Activated CD4-positive, alpha-beta T cell treated with anti-CD3 and anti-CD28 coated beads for 4 hours (primary cell): ENCODE data around the gene SLC22A3.
"Not testable (repeated sequence)": the region's sequence is repeated elsewhere in the genome, so short reads cannot be mapped to it uniquely, and the experiment has no call there.

Experiments used
- DNase-seq, 2 donors: peaks; one replicate each; pipeline ENCODE4 v3.0.0-alpha.2; 2020

Gene SLC22A3

DNA sequence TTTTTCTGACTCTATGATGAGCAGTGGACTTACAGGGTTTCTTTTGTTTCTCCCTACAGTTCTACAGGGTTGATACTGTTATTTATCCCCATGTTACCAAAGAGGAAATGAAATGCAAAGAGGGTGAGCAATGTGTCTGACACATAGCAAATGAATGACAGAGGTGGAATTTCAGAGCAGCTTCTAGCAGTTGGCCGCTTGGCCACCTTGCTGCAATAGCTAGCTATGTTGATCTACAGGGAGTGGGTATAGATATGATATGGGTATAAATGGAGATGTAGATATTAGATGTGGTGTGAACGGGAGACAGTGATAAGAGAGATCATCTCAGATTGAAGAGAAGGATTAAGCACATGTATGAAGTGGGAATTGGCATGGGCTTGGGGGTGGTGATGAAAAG, 10.9 kb upstream of the SLC22A3 start:
- no peak for DNase-seq

DNA sequence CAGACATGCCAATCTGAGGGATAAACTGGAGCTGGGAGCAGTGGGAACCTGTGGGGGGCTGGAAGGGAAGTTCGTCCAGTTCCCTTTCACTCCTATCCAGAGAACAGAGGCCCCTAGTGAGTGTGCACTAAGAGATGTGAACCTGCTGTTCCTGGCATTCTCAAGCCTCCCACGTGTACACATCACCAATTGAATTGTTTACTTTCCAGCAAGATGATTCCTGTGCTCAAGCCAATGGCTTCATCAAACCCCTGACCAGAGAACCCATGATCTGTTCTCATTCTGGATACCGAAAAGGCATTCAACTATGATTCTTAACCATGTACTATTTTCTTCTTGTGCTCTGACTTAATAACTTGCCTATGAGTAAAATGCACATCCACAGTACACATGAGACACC, 10.2 kb upstream of the SLC22A3 start:
- DNase-seq = no peak

DNA sequence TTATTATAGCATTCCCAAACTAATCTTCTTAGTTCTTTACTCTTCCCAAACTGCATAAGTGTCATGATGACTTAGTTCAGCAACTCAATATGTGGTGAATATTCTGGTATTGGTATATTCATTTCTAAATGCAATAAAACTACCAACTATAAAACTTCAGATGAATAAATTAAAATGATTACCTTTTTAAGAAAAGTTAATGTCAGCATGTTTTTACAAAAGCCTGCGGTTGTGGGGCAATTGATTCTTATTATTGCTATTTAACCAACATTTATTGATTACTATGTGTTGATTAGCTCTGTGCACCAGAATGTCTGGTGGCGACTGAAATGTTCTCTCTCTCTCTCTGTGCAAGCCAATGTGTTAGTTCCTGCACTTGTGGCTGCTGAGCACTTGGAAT, 5.0 kb upstream of the SLC22A3 start:
- DNase-seq = no peak

DNA sequence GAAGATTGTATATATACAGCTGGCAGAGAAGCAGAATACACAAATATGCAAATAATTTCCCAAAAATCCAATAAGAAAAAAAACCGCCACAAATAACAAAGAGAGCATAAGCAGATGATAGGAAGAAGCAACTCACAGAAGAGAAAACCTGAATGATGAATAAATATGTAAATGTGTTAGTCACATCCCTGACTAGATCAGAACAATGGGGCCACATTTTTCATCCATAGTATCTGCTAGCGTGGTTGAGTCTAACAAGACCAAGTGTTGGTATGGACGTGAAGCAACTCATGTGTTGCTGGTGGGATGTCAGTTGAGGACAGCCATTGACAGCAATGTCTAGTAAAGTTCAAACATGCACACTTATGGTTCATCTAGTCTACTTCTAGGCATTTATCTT, 3.9 kb upstream of the SLC22A3 start:
- no peak for DNase-seq

DNA sequence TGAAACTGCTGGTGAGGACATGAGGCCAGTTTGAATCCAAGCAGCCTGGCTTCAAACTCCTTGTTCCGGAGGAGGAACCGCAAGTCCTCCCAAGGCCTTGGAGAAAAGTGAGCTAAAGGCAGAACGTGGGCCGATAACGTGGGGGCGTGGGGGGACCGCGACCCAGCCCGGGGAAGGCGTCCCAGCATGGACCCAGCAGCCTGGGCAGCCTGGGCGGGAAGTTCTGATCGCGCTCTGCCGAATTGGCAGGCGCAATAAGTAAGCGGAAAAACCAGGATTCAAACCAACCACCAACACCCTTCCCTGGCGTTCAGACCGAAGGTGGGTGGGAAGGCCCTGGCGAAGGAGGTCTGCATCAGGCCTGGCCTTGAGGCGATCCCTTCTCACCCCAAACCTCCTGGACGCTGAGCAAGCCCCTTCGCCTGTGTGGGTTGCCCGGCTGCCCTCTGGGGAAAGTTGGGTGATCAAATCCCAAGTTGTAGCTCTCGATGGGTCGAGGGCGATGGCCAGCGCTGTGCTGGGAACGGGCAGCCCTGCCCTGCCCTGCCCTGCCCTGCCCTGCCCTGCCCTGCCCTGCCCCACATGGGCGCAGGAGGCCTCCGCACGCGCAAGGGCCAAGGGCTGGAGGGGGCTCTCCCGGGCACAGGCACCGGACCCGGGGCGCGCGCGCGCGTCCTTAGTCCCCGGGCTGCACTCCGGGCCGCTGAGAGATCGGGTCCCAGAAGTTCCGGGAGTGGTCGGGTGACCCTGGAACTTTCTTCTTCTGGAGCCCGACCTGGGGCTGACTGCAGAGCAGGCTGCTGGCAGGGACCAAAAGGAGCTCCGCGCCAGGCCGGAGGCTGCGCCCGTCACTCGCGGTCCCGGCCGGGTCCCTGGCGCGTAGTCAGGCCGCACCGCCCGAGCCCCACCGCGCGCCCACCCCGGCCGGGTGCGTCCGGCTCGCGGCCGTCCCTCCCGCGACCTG, 637 bp upstream of the SLC22A3 start:
- DNase-seq = no peak

DNA sequence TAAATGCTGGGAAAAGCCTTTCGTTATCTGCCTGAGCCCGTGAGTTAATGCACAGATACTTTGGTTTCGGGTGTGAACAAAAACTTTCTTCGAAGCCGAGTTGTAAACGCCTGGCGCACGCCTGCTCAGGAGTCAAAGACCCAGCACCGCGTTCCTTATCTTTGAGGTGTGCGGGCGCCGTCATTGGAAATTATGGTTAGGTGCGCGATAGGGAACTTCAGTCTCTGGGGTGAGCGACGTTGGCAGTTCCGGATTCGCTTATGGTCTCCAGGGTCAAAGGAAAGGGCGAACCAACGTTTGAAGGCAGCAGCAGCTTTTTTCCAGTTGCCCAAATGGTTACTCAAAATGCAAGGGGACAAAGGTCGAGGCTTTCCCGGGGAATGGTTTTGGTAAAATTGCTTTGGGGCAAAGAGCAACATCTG, 853 bp downstream of the SLC22A3 start:
- no peak for DNase-seq

DNA sequence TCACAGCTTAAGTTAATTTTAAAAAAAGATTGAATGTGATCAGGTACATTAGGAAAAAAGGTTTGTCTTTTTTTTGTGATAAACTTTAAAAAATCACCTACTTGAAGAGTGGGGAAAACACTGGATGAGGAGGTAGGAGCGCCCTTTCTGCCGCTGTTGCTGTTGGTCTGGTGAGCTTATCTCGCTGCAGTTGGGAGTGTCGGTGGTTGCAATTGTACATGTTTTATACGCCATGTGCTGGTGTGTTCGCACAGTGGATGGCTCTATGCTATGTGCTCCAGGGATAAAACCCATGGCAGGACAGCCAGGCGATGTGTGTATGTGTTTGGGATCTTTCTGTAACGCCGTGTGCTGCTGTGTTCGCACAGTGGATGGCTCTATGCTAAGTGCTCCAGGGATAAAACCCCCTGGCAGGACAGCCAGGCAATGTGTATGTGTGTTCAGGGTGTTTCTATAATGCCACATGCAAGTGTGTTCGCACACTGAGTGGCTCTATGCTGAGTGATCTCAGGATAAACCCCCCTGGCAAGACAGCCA, 1.7 kb downstream of the SLC22A3 start:
- DNase-seq = no peak

DNA sequence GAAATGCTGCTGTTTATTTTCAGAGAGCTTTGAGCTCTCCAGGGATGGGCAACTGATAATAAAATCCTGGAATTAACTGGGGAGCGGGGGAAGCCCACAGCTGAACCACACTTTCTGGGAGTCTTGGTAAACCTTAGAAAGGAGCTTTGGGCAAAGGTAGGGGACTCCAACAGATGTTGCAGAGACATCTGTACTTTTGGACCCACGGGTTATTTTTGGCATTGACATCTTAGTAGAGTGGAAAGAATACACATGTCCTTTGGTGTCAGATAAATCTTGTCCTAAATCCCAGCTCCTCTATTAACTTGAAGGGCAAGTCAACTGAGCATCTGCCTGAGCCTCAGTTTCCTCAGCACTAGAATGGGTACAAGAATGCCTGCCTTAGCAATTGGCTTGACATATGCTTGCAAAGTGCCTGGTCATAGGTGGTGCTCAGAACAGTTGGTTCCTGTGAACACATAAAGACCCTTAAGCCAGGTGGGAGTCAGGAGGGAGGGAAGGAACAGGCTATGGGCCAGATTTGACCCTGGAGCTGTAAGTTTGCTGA, 5.8 kb downstream of the SLC22A3 start:
- no peak for DNase-seq

DNA sequence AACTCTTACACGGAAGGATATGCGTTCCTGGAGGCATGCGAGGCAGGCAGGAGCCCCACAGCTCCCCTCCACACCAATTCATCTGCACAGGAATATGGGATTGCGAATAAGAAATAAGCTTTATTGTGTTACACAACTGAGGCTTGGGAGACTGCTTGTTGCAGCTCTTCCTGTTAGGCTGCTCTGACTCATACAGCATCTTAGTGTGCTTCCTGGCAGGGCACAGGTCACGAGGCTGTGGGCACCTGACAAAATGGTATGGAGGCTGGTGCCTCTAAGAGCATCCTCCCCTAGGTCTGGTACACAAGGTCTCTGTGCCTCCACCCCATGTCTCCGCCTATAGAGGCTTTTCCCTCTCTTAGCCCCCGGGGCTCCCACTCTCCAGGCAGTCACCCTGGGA, 6.8 kb downstream of the SLC22A3 start:
- no peak for DNase-seq

DNA sequence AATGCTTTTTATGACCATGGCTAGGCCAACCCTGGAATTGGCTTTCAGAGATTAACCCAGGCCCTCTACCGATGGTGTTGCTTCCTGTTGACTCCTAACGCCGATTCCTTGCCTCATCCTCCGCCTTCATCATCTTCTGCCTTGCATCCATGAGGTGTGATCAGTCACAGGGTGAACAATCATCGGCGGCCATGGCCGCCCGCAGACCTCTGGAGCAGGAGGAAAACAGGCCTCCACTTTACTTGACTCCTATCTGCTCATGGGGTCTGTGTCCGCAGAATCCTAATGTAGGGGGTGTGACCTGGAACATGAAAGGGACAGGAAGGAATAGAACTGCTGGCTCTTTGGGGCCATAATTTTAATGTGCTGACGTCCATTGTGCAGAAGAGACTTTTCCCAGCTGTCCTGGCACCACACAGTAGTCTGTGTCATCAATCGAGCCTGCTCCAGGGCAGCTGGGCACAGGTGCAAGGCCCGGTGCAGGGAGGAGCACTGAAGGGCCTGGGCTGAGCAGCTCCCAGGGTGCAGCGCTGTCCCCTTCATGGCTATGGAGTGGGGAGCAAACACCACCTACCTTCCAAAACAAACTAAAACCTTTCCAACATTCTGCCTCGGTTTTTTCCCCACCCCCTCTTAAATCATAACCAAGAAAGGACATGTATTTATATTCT, 8.0 kb downstream of the SLC22A3 start:
- DNase-seq = no peak

DNA sequence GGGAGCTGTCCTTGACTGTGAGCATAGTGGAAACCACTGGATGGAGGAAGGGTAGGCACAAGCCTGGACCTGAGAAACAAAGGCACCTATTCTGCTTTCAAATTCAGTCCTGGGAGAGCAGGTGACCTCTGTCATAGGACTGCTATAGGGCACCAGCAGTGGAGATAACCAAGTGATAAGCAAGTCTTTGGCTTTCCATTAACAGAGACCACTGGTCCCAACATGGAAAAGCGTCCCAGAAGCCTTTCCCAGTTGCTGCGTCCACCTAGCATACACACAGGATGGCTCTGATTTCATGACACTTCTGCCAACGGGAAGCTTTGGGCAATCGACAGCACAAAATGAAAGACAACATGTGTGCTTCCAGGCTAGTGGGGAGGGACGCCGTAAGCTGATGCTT, 8.9 kb downstream of the SLC22A3 start:
- no peak for DNase-seq

DNA sequence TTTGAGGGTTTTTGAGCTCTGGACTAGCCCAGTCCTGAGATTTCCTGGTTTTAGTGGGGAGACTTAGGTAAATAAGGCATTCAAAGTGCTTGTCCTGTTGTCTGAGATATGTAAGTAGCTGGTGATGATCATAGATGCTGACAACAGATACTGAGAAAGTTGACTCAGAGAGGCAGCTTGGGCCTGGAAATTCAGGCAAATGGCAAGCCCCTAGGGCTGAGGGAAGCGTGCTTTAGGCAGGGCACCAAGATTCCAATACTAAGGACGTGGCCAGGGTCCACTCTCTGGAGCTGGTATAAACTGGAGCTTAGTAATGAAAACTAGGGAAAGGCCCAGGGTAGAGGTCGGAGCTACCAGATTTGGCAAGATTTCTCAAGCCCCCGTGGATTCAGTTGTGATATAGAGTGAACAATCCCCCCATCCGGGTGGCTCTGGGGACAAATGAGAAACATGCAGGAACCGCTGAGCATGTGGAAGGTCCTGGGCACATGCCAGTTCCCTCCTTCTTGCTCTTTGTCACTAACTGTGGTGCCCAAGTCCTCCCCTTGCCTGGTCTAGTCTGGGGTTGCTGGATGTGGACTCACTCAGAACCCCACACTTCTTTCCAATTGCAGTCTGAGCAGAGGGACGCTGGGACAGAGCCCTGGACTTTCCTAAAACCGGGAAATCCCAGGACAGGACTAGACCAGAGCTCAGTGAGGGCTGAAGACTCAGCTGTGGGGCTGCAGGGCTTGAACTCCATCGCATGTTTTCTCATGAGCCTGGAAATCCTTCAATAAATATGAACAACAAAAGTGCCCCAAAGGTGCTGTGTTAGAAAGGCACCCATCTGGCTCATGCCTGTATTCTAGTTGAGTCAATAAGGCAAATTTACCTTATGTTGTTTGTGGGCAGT, 10.3 kb downstream of the SLC22A3 start:
- DNase-seq = no peak

DNA sequence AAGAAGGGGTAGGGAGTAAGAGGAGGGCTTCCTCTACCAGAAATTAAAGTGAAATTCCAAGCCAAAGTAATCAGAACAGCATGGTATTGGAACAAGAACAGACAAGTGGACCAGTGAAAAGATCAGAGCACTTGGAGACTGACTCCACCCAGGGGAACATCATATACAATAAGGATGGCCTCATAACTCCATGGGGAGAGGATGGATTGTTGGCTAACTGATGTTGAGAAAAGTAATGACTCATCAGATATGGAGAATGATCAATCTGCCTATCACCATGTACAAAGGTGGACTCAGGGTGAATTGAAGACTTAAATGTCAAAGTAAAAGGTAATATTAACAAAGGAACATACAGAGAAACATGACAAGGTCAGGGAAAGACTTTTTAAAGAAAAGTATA, 12.8 kb downstream of the SLC22A3 start:
- DNase-seq = no peak

DNA sequence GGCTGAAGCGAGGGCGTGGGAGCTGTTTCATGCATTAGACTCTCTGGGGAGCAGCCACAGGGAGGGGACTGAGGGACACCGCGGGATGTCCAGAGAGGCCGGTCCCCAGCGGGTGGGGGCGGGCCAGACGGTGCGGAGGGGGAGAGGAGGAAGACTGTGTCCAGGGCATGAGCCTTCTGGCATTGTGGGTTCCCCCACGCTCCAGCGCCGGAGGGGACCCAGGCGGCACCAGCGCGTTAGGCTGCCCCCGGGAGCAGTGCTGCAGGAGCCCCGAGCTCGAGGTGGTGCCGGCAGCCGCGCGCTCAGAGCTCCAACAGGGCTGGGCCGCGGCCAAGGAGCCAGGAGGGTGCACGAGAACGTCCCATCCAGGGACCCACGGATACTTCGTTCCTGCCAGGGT, 14.4 kb downstream of the SLC22A3 start:
- DNase-seq = no peak

DNA sequence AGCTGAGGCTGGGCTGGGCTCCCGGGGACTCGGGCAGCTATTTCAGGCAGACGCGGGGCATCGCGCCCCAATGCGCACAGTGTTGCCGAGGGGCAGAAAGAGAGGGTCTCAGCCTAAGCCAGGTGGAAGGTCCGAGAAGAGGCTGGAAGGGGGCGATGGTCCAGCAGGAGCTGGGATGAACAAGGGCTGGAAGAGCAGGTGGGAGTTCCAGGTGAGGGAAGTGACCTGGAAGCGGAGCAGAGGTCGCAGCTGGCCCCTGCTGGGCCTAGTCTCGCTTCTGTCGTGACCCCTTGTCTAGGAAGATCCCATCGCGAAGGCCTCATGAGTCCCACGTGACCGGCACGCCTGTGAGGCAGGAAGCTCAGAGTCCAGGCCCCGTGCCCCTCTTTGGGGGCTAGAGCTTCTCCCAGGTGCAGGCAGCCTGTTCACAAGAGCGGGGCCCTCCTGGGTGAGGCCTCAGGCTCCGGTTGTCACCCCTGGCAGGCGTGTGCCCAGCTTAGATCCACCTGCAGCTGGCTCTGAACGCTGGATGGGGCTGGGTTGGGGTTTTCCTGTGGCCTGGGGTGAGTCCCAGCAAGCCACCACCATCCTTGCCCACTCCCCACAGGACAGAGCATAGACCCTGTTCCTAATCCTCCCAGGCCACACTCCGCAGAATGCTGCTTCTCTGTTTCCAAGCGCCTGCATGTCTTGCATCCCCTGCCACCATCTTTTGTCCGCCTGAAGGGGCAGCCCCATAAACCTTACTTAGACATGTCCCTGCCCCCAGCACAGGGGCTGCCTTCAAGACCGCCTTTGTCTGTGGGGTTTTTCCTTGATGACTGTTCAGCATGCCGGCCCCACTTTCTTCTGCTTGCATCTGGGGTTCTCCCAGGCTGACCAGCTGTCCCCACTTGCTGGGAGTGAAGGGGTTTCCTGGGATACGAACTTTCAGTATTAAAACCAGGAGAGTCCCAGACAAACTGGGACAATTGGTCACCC, 15.1 kb downstream of the SLC22A3 start:
- DNase-seq = no peak

DNA sequence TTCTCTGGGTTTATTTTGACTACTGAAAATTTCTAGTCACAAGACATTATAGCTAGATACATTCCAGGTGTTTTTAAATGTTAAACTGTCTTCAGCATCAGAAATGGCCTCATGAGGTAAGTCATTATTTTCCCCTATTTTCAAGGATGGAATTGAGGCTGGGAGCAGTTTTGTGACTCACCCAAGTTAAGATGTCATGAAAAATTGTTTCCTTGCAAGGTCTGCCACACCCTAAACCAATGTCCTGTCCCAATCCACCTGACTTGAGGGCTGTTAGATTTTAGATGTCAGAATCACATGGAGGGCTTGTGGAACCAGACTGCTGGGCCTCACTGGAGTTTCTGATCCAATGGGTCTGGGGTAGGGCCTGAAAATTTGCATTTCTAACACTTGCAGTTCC, 16.9 kb downstream of the SLC22A3 start:
- DNase-seq = no peak

DNA sequence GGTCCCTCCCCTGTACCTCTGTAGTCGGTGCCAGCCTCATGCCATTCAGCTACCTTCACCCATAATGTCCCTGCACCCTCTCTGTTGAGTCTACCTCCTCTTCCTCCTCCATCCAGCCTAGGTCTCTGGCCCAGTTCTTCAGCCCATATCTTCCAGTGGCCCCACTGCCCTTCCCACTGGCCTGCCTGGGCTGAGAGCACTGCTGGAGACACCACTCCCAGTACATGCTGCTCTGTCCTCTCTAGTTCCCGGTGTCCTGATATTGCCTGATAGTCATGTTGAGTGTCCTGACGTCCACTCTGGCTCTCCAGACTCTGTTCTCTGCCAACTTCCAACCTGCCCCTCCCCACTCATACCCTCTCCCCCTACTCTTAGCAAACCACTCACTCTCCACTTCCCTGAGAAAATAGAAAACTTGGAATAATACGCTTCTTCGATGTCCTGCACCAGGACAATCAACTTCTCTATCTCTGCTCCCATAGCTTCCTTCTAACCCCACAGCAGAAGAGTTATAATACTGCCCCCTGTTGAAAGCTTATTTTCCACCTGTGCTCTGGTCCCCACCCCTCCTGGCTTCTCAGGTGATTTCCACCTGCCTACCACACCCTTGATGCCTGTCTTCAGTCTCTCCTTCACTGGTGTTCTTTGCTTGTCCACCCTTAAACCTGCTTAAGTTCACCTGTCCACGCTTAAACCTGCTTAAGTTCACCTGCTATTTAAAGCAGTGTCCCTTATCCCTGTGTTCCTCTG, 19.8 kb downstream of the SLC22A3 start:
- no peak for DNase-seq

DNA sequence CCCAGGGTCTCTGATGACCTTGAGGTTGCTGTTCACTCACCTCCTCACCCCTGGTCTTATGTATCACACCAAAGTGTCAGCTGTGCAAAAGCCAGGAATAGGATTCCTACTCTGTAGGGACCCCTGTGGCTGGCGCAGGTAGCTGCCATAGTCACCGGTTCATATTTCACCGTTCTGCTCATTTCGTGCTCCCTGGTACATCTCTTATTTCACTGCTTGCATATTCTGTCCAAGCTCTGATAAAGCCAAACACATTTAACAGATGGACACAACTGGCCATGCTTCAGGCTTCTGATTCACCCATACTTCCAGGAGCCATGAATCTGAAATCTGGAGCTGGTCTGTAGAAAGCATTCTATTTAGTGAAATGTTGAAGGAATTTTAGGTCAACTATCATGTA, 20.5 kb downstream of the SLC22A3 start:
- no peak for DNase-seq

DNA sequence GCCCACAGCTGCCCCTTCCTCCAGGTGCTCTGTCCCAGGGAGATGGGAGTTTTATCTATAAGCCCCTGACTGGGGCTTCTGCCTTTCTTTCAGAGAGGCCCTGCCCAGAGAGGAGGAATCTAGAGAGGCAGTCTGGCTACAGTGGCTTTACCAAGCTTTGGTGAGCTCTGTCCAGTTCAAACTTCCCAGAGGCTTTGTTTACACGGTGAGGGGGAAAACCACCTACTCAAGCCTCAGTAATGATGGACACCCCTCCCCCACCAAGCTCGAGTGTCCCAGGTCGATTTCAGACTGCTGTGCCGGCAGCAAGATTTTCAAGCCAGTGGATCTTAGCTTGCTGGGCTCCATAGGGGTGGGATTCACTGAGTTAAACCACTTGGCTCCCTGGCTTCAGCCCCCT, 25.4 kb downstream of the SLC22A3 start:
- DNase-seq = not testable (repeated sequence)

DNA sequence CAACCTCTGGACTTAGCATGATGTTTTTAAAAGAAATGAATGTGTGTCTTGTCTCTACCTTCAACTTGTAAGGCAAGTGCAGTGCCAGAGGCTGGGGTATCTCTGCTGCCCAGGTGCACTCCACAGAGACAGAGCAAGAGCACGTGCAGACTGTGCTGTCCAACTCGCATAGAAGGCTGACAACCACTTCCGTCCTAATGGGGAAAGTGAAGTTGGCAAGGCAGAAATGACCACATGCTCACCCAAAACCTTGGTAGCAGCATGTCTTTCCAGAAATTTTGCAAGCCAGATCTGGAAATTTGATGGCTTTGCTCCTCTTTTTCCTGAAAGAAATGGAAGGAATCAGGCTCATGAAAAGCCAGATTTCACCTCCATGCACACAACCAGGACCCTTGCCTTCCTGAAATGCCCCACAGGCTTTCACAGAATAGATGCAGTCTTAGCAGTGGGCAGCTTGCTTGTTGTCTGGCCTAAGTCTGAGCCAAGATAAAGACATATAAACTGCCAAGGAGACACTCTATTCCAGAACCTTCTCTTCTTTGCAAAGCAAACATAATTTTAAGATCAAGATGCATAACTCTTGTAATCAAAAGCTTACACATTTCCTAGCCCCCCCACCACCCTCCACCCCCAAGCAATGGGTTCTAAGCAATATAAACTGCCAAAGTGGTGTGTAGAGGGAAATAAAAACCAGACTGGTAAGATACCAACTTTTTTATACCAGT, 26.8 kb downstream of the SLC22A3 start:
- no peak for DNase-seq
